GM12872 (cell line): ENCODE measurements around the gene TRPM1.

Experiments used
- CTCF ChIP-seq: IDR thresholded peaks from 3 replicates; pipeline ENCODE4 v1.5.1; 2011; ENCODE audit warnings: low read depth, mild to moderate bottlenecking, low read length, moderate library complexity; ENCODE audit not compliant: insufficient read depth

The TRPM1 gene

DNA sequence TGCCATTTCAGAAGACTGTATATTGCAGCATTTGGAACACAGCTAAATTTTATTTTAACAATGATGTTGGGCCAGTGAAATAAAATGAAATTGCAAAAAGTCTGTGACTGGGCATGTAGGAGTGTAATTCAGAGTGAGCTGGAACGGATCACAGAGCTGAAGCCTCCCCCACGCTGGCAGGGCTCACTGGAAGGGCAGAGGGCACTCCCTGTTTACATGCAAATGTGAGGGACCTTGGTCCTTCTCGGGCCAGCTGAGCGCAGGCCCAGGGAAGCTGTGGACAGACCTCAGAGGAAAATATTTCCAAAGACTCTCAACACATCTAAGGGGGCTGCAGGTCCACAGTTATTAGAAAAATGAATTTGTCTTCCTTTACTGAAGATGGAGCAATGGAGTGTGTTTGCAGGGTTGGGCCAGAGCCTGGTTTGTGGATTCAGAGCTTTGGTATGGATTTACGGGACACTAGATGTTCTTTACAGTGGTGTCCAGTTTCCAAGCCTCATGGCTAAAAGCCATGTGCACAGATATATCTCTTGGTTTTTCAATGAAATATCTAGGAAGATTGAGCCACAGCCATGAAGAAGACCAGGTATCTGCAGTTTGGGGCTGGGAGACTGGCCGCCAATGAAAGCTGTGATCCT is 32.0 kb downstream of the TRPM1 start:
- no peak for TF ChIP-seq CTCF

GRCh38 chr15:31067890-31068603 is 33.5 kb downstream of the TRPM1 start:
- no peak for TF ChIP-seq CTCF

DNA sequence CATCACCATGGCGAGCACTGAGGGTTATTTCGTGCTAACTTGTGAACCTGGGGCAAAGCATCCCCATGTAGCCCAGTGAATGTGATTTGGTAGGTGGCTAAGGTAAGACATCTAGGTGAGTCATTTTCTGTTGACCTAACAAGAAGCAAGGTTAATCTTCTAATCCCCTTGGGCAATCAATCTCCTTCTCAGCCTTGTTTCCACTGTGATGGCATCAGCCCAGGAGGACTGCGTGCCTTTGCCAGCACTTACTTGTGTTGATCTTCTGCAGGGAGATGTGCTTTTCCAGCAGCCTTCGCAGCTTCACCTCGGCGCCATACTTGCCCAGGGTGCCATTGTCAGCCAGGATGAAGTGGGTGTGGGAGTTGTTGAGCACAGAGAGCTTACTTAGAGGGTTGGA is 35.7 kb downstream of the TRPM1 start:
- no peak for TF ChIP-seq CTCF

- no peak for TF ChIP-seq CTCF
These were observed 38.6 kb downstream of the TRPM1 start for GRCh38 chr15:31062911-31063310.

GRCh38 chr15:31062310-31062847 is 39.1 kb downstream of the TRPM1 start:
- TF ChIP-seq CTCF: no peak

DNA sequence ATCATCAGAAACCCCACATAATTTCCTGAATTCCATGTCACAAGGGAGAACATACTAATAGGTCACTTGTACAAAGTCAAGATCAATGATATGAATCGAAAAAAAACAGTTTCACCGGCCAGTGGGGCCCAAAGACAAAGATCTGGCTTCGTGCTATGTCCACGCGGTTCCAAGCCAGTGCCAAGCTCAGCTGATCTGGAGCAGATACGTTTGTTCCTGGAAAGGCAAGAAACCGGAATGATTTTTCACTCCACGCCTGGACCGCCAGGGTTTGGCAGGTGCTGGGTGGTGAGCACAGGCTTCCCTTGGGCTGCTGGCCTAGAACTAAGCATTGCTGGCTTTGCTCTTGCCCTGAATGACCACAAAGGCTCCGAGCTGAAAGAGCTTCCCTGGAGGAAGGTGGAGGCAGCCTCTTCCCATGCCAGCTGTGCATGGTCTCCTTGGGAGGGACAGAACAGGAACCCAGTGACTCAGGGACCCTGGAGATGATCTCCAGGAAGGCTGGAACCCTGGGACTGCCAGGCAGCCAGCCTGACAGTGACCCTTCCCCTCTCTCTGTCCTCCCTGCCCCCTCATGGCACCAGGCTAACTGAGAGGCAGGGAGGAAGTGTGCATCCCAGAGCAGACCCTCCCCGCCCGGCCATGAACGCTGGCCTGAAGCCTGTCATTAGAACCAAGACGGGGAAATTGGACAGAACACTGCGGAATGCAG is 40.9 kb downstream of the TRPM1 start:
- no peak for TF ChIP-seq CTCF

GRCh38 chr15:31058236-31058962 is 43.1 kb downstream of the TRPM1 start:
- TF ChIP-seq CTCF: no peak
